DND-41 (cell line): Measurements from ENCODE around the gene ZNF800.
"Not testable (repeated sequence)": the region's sequence is repeated elsewhere in the genome, so short reads cannot be mapped to it uniquely, and the experiment has no call there.

Source experiments
- ATAC-seq: fragments of 200-7000 bp; cut with Tn5 transposase; 3 replicates; pipeline ENCODE4 v1.9.1; 2021; ENCODE audit warnings: low read depth; ENCODE audit not compliant: insufficient read depth
- DNase-seq: peaks from one replicate; pipeline ENCODE4 v3.0.0-alpha.2; 2020
- H2AFZ ChIP-seq: 2 replicates; pipeline ENCODE4 v1.6.0; 2012; ENCODE audit warnings: low read depth, low read length
- H3K27ac ChIP-seq: 2 replicates; pipeline ENCODE4 v1.5.1; 2012; ENCODE audit warnings: low read length, inconsistent platforms
- H3K27me3 ChIP-seq: fragments of 200-600 bp; sonication (generic); 2 replicates; pipeline ENCODE4 v1.6.0; 2012; ENCODE audit warnings: low read length, mild to moderate bottlenecking, inconsistent platforms; ENCODE audit not compliant: insufficient read depth, poor library complexity
- H3K36me3 ChIP-seq: 2 replicates; pipeline ENCODE4 v1.5.1; 2012; ENCODE audit warnings: low read length, inconsistent platforms; ENCODE audit not compliant: insufficient read depth
- H3K4me1 ChIP-seq: 2 replicates; pipeline ENCODE4 v1.5.1; 2012; ENCODE audit warnings: mild to moderate bottlenecking, low read length; ENCODE audit not compliant: insufficient read depth
- H3K4me2 ChIP-seq: 2 replicates; pipeline ENCODE4 v1.6.0; 2012; ENCODE audit warnings: mild to moderate bottlenecking, moderate library complexity, low read length, inconsistent platforms; ENCODE audit not compliant: insufficient read depth
- H3K4me3 ChIP-seq, 2 experiments: fragments of 200-600 bp in 1 of 2; shearing (Covaris generic) in 1 of 2; 2 replicates each; pipeline ENCODE4 v1.5.1; 2012 to 2016; ENCODE audit warnings: inconsistent platforms in 2 of 2, low read length in 2 of 2, mild to moderate bottlenecking in 2 of 2, low read depth in 1 of 2, moderate library complexity in 1 of 2
- H3K79me2 ChIP-seq: 2 replicates; pipeline ENCODE4 v1.6.0; 2012; ENCODE audit warnings: low read length, inconsistent platforms; ENCODE audit not compliant: insufficient read depth
- H3K9ac ChIP-seq: 2 replicates; pipeline ENCODE4 v1.6.0; 2012; ENCODE audit warnings: low read depth, mild to moderate bottlenecking, inconsistent platforms, low read length, moderate library complexity
- H3K9me3 ChIP-seq: 2 replicates; pipeline ENCODE4 v1.5.1; 2012; ENCODE audit warnings: low read length, moderate library complexity, mild to moderate bottlenecking, inconsistent platforms; ENCODE audit not compliant: insufficient read depth, severe bottlenecking
- H4K20me1 ChIP-seq: 2 replicates; pipeline ENCODE4 v1.6.0; 2012; ENCODE audit warnings: low read length; ENCODE audit not compliant: insufficient read depth
- CTCF ChIP-seq: IDR thresholded peaks from 2 replicates; pipeline ENCODE4 v1.5.1; 2012; ENCODE audit warnings: borderline replicate concordance, low read length, moderate library complexity, mild to moderate bottlenecking; ENCODE audit not compliant: poor library complexity, severe bottlenecking; ENCODE audit errors: extremely low read depth
- EZH2 ChIP-seq: IDR thresholded peaks from 3 replicates; pipeline ENCODE4 v1.6.1; 2012; ENCODE audit warnings: borderline replicate concordance, low read depth, mild to moderate bottlenecking, moderate library complexity, low read length, inconsistent platforms; ENCODE audit not compliant: severe bottlenecking

The ZNF800 gene

GRCh38 chr7:127404286-127405072 lies 12.0 kb upstream of the ZNF800 start:
- Histone ChIP-seq H3K9ac (no peak overlapping the region), H3K9me3 (no peaks in the 10 kb centered on the region), H3K27ac (no peak overlapping the region), H4K20me1 (no peaks in the 10 kb centered on the region), H3K4me2 (no peak overlapping the region), H3K36me3 (no peaks in the 10 kb centered on the region), H3K4me1 (no peaks in the 10 kb centered on the region), H3K4me3 (no peak overlapping the region), H3K79me2 (no peaks in the 10 kb centered on the region), H2AFZ (no peak overlapping the region), H3K27me3 (peaks cover 20% of the 10 kb centered on the region)
- DNase-seq (no peak), ATAC-seq (no peak)
- TF ChIP-seq EZH2: no peak
- TF ChIP-seq CTCF: no peak

- no peak overlapping the region for H3K9ac ChIP-seq
- peaks cover 5% of the 10 kb centered on the region; the same call in 1 of the 2 replicates for H4K20me1 ChIP-seq
- H3K27ac ChIP-seq: no peak overlapping the region
- no peak overlapping the region for H3K4me3 ChIP-seq
- no peak overlapping the region for H3K4me2 ChIP-seq
- H2AFZ ChIP-seq: no peak overlapping the region
- DNase-seq (peak; percentile 18), ATAC-seq (no peak)
- no peaks in the 10 kb centered on the region for H3K27me3 ChIP-seq
- H3K79me2 ChIP-seq: peaks cover 17% of the 10 kb centered on the region
- H3K9me3 ChIP-seq: no peaks in the 10 kb centered on the region
- peaks cover 6% of the 10 kb centered on the region; the same call in 1 of the 2 replicates for H3K36me3 ChIP-seq
- TF ChIP-seq CTCF: no peak
- TF ChIP-seq EZH2: no peak
- H3K4me1 ChIP-seq: peaks cover 13% of the 10 kb centered on the region
These were observed 3.7 kb upstream of the ZNF800 start for GRCh38 chr7:127396184-127396583.

GRCh38 chr7:127395104-127395503 lies 2.6 kb upstream of the ZNF800 start:
- H3K27me3 ChIP-seq, H3K4me2 ChIP-seq, DNase-seq, H3K4me3 ChIP-seq, H4K20me1 ChIP-seq, H3K9ac ChIP-seq, H3K27ac ChIP-seq, H2AFZ ChIP-seq, ATAC-seq, H3K9me3 ChIP-seq: not testable (repeated sequence)
- peaks cover 17% of the 10 kb centered on the region for H3K36me3 ChIP-seq
- peaks cover 23% of the 10 kb centered on the region for H3K4me1 ChIP-seq
- H3K79me2 ChIP-seq: peaks cover 28% of the 10 kb centered on the region

- Histone ChIP-seq H2AFZ (peak overlapping the region; percentile 90), H3K9me3 (no peaks in the 10 kb centered on the region), H3K4me2 (peak overlapping the region; percentile 81), H3K27me3 (no peaks in the 10 kb centered on the region), H3K36me3 (peaks cover 33% of the 10 kb centered on the region), H3K27ac (peak overlapping the region; percentile 90), H4K20me1 (peaks cover 12% of the 10 kb centered on the region; the same call in 1 of the 2 replicates), H3K4me3 (peak overlapping the region; percentile 52 to 80; a peak in 3 of 4 replicates), H3K79me2 (peaks cover 44% of the 10 kb centered on the region), H3K9ac (peak overlapping the region; percentile 95), H3K4me1 (peaks cover 39% of the 10 kb centered on the region)
- TF ChIP-seq CTCF (no peak), EZH2 (no peak)
- no peak for DNase-seq
- no peak for ATAC-seq
These were observed 1.0 kb upstream of the ZNF800 start for GRCh38 chr7:127393368-127394058.
